Activated T-cell treated with anti-CD3 and anti-CD28 coated beads, Interleukin-2, amount 50 U/mL, for 48 hours (primary cell): ENCODE measurements around the gene PCDHB2.
A peak's percentile ranks its signal among the peaks of the same experiment; 100 is the strongest.
"Not testable (repeated sequence)": the region's sequence is repeated elsewhere in the genome, so short reads cannot be mapped to it uniquely, and the experiment has no call there.

Experiments
- DNase-seq, 2 experiments: peaks; one replicate each; pipeline ENCODE4 v3.0.0-alpha.2; 2020

The PCDHB2 gene

GRCh38 chr5:141094481-141095262 lies at the start of gene PCDHB2:
TSS of gene PCDHB2 (plus strand) at chr5:141094615. CDS start at chr5:141094791, 176 bp downstream.
- no peak for DNase-seq

- DNase-seq = no peak
Measured at GRCh38 chr5:141050622-141051520, 43.5 kb upstream of the PCDHB2 start, which contains the start of gene PCDHB1. TSS of gene PCDHB1 (plus strand) at chr5:141051374. CDS start at chr5:141051471, 97 bp downstream.

- DNase-seq = no peak
Measured at GRCh38 chr5:141051521-141051866, 42.9 kb upstream of the PCDHB2 start.

GRCh38 chr5:141077826-141078225 lies 16.6 kb upstream of the PCDHB2 start:
- no peak for DNase-seq

GRCh38 chr5:141082228-141082627 lies 12.2 kb upstream of the PCDHB2 start:
- no peak for DNase-seq

- DNase-seq = peak; percentile 34 to 48
Measured at GRCh38 chr5:141084487-141084989, 9.9 kb upstream of the PCDHB2 start.

GRCh38 chr5:141095263-141095641 lies 837 bp downstream of the PCDHB2 start:
- DNase-seq = no peak

- DNase-seq = not testable (repeated sequence)
Measured at GRCh38 chr5:141096181-141096580, 1.8 kb downstream of the PCDHB2 start.

- DNase-seq = not testable (repeated sequence)
Measured at GRCh38 chr5:141096586-141096985, 2.2 kb downstream of the PCDHB2 start.

- DNase-seq = peak; percentile 53 to 61
Measured at GRCh38 chr5:141100243-141100805, 5.9 kb downstream of the PCDHB2 start, which contains the start of gene PCDHB3. TSS of gene PCDHB3 (plus strand) at chr5:141100473. CDS start at chr5:141100650, 177 bp downstream.

GRCh38 chr5:141101059-141101458 lies 6.6 kb downstream of the PCDHB2 start:
- no peak for DNase-seq

GRCh38 chr5:141102070-141102469 lies 7.7 kb downstream of the PCDHB2 start:
- DNase-seq = not testable (repeated sequence)

- DNase-seq = not testable (repeated sequence)
Measured at GRCh38 chr5:141102471-141102870, 8.1 kb downstream of the PCDHB2 start.

- DNase-seq = no peak
Measured at GRCh38 chr5:141105350-141105749, 10.9 kb downstream of the PCDHB2 start.

- DNase-seq = no peak
Measured at GRCh38 chr5:141119250-141119649, 24.8 kb downstream of the PCDHB2 start.

- DNase-seq = no peak
Measured at GRCh38 chr5:141121563-141121962, 27.1 kb downstream of the PCDHB2 start, which contains the start of gene PCDHB4. TSS of gene PCDHB4 (plus strand) at chr5:141121818. CDS start at chr5:141121999, 181 bp downstream.

- DNase-seq = no peak
Measured at GRCh38 chr5:141121985-141122384, 27.6 kb downstream of the PCDHB2 start.

- DNase-seq = not testable (repeated sequence)
Measured at GRCh38 chr5:141123396-141124135, 29.2 kb downstream of the PCDHB2 start.

GRCh38 chr5:141127305-141127704 lies 32.9 kb downstream of the PCDHB2 start:
- DNase-seq = no peak

GRCh38 chr5:141135030-141135717 lies 40.8 kb downstream of the PCDHB2 start, which contains the start of gene PCDHB5:
TSS of gene PCDHB5 (plus strand) at chr5:141135206. CDS start at chr5:141135435, 229 bp downstream.
- DNase-seq = no peak

GRCh38 chr5:141135718-141136266 lies 41.4 kb downstream of the PCDHB2 start:
- DNase-seq = no peak
